MM.1S (cell line): ENCODE results near the gene LILRA1.
A peak's percentile ranks its signal among the peaks of the same experiment; 100 is the strongest.
"Not testable (repeated sequence)": the region's sequence is repeated elsewhere in the genome, so short reads cannot be mapped to it uniquely, and the experiment has no call there.

Experiments used
- DNase-seq: peaks from one replicate; pipeline ENCODE4 v3.0.0-alpha.2; 2015
- H2AFZ ChIP-seq: fragments of 300-600 bp; sonication (generic); 2 replicates; pipeline ENCODE4 v1.6.0; 2016; ENCODE audit warnings: antibody characterized with exemption, low read length
- H3F3A ChIP-seq: fragments of 300-600 bp; sonication (generic); 2 replicates; pipeline ENCODE4 v1.6.1; 2016; ENCODE audit warnings: mild to moderate bottlenecking, antibody characterized with exemption, low read length, moderate library complexity, mixed read lengths; ENCODE audit not compliant: insufficient read depth
- H3K27ac ChIP-seq: fragments of 300-600 bp; sonication (generic); 2 replicates; pipeline ENCODE4 v1.5.1; 2016; ENCODE audit warnings: mild to moderate bottlenecking, low read length
- H3K27me3 ChIP-seq: fragments of 300-600 bp; sonication (generic); replicated peaks from 2 replicates; pipeline ENCODE4 v1.6.0; 2016; ENCODE audit warnings: low read length; ENCODE audit not compliant: insufficient read depth
- H3K36me3 ChIP-seq: fragments of 300-600 bp; sonication (generic); replicated peaks from 2 replicates; pipeline ENCODE4 v1.6.1; 2016; ENCODE audit warnings: mild to moderate bottlenecking, low read length, mixed read lengths; ENCODE audit not compliant: insufficient read depth
- H3K4me1 ChIP-seq: fragments of 300-600 bp; sonication (generic); 2 replicates; pipeline ENCODE4 v1.6.1; 2016; ENCODE audit warnings: low read length, mixed read lengths
- H3K4me2 ChIP-seq: fragments of 300-600 bp; sonication (generic); 2 replicates; pipeline ENCODE4 v1.6.0; 2016; ENCODE audit warnings: low read depth, low read length
- H3K4me3 ChIP-seq: fragments of 300-600 bp; sonication (generic); 2 replicates; pipeline ENCODE4 v1.5.1; 2016; ENCODE audit warnings: low read length, mixed read lengths
- H3K79me2 ChIP-seq: fragments of 300-600 bp; sonication (generic); 2 replicates; pipeline ENCODE4 v1.6.1; 2016; ENCODE audit warnings: mixed run types, low read length, mixed read lengths
- H3K9ac ChIP-seq: fragments of 300-600 bp; sonication (generic); 2 replicates; pipeline ENCODE4 v1.6.1; 2016; ENCODE audit warnings: low read length, mixed read lengths
- H3K9me2 ChIP-seq: fragments of 300-600 bp; sonication (generic); replicated peaks from 2 replicates; pipeline ENCODE4 v1.6.1; 2016; ENCODE audit warnings: mild to moderate bottlenecking, low read length, mixed read lengths; ENCODE audit not compliant: insufficient read depth
- H3K9me3 ChIP-seq: fragments of 300-600 bp; sonication (generic); replicated peaks from 2 replicates; pipeline ENCODE4 v1.6.1; 2016; ENCODE audit warnings: mild to moderate bottlenecking, low read length, mixed read lengths; ENCODE audit not compliant: insufficient read depth
- H4K20me1 ChIP-seq: fragments of 300-600 bp; sonication (generic); 2 replicates; pipeline ENCODE4 v1.6.1; 2016; ENCODE audit warnings: mild to moderate bottlenecking, low read length, moderate library complexity, mixed read lengths; ENCODE audit not compliant: insufficient read depth
- EZH2 ChIP-seq: fragments of 300-600 bp; sonication (generic); optimal IDR thresholded peaks from 2 replicates; pipeline ENCODE3; 2017; ENCODE audit warnings: low read depth, mild to moderate bottlenecking, antibody characterized with exemption, low read length, mixed read lengths
- EZH2phosphoT487 ChIP-seq: fragments of 300-600 bp; sonication (generic); IDR thresholded peaks from 2 replicates; pipeline ENCODE4 v1.6.1; 2018; ENCODE audit warnings: antibody characterized with exemption, low read length
- TF ChIP-seq, protein P1 (sequence below): fragments of 300-600 bp; sonication (generic); IDR thresholded peaks from 2 replicates; pipeline ENCODE4 v1.5.1; 2016; ENCODE audit warnings: antibody characterized with exemption, low read length, mixed read lengths

Gene LILRA1

DNA sequence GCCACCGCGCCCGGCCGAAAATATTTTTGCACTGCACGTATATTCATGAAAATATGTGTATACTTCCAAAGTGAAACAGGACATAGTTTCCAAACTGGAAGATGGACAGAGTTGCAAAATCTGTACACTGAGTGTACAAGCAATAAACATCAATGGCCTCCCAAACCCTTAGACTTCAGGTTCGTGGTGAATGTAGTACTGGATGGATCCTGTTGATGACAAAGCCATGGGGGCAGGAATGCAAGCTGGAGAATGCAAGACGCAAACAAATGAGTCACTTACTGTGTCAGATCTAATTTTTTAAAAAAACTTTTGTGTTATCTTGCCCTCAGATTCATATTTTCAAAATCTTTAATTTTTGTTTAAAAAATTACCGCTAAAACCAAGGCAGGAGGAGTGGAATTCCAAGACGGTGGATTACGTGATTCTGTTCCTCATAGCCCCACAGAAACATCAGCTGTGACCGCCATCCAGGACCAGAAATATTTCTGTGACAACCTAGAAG, 32.5 kb upstream of the LILRA1 start:
- Histone ChIP-seq H3K9ac (no peak overlapping the region), H3K4me2 (no peak overlapping the region), H3K4me3 (no peak overlapping the region), H4K20me1 (no peaks in the 10 kb centered on the region), H3K9me3 (no peaks in the 10 kb centered on the region), H3K36me3 (no peaks in the 10 kb centered on the region), H3K27ac (no peak overlapping the region), H3K79me2 (no peaks in the 10 kb centered on the region), H2AFZ (no peak overlapping the region), H3K9me2 (no peaks in the 10 kb centered on the region), H3F3A (no peaks in the 10 kb centered on the region), H3K27me3 (peaks cover 96% of the 10 kb centered on the region), H3K4me1 (no peaks in the 10 kb centered on the region)
- DNase-seq = no peak
- TF ChIP-seq EZH2 (no peak), EZH2phosphoT487 (no peak)
- TF ChIP-seq, protein P1, sequence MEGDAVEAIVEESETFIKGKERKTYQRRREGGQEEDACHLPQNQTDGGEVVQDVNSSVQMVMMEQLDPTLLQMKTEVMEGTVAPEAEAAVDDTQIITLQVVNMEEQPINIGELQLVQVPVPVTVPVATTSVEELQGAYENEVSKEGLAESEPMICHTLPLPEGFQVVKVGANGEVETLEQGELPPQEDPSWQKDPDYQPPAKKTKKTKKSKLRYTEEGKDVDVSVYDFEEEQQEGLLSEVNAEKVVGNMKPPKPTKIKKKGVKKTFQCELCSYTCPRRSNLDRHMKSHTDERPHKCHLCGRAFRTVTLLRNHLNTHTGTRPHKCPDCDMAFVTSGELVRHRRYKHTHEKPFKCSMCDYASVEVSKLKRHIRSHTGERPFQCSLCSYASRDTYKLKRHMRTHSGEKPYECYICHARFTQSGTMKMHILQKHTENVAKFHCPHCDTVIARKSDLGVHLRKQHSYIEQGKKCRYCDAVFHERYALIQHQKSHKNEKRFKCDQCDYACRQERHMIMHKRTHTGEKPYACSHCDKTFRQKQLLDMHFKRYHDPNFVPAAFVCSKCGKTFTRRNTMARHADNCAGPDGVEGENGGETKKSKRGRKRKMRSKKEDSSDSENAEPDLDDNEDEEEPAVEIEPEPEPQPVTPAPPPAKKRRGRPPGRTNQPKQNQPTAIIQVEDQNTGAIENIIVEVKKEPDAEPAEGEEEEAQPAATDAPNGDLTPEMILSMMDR = no peak

DNA sequence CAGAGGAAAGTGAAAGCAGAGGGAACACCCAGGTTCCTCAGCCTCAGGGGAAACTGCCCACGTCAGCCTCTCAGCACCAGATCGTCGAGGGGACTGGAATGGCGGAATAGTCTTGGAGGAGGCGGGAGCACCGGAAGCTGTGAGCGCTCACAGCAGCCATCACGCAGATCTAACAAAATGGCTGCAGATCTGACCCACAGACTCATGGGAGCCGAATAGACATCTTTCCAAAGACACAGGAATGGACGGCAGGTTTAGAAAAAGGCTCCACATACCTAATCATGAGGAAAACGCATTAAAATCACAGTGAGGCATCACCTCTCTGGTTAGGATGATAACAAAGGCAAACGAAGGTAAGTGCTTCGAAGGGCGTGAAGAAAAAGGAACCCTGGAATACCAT, 31.6 kb upstream of the LILRA1 start:
- Histone ChIP-seq H3K36me3 (no peaks in the 10 kb centered on the region), H3K4me2 (peak overlapping the region; percentile 63), H3K27me3 (peaks cover 96% of the 10 kb centered on the region), H3F3A (no peaks in the 10 kb centered on the region), H3K79me2 (no peaks in the 10 kb centered on the region), H4K20me1 (no peaks in the 10 kb centered on the region), H3K9me3 (no peaks in the 10 kb centered on the region), H3K4me1 (no peaks in the 10 kb centered on the region), H3K9ac (no peak overlapping the region), H3K9me2 (no peaks in the 10 kb centered on the region), H2AFZ (0 out of 2 replicates have a peak overlapping the region, but pooled peaks have one; percentile 38), H3K4me3 (peak overlapping the region; percentile 45), H3K27ac (no peak overlapping the region)
- DNase-seq = no peak
- TF ChIP-seq, protein P1 = no peak
- TF ChIP-seq EZH2phosphoT487 = no peak
- no peak for TF ChIP-seq EZH2

DNA sequence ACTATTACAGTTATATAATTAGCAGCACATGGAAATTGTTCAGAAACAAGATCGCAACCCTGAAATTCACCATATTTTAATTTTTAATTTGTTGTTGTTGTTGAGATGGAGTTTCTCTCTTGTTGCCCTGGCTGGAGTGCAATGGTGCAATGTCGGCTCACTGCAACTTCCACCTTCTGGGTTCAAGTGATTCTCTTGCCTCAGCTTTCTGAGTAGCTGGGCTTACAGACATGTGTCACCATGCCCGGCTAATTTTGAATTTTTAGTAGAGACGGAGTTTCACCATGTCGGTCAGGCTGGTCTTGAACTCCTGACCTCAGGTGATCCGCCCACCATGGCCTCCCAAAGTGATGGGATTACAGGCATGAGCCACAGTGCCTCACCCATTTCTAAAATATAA, 30.2 kb upstream of the LILRA1 start:
- not testable (repeated sequence) for H3K36me3 ChIP-seq, H4K20me1 ChIP-seq, H3K79me2 ChIP-seq, H3K4me2 ChIP-seq, H2AFZ ChIP-seq, H3K9me2 ChIP-seq, H3K9me3 ChIP-seq, H3K27ac ChIP-seq, H3K4me3 ChIP-seq, H3K4me1 ChIP-seq, H3K9ac ChIP-seq, H3F3A ChIP-seq, DNase-seq
- H3K27me3 ChIP-seq = peaks cover 94% of the 10 kb centered on the region

DNA sequence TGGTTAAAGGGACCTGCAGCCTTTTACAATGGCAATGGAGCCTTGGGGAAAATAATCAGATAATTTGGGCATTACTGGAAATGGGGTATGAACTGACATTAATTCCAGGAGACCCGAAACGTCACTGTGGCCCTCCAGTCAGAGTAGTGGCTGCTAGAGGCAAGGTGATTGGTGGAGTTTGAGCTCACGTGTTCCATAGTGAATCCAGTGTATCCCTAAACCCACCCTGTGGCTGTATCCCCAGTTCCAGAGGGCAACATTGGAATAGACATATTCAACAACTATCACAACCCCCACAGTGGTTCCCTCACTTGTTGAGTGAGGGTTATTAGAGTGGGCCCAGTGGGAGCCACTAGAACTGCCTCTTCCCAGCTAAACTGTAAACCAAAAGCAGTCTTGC, 23.1 kb upstream of the LILRA1 start:
- no peak overlapping the region for H3K9ac ChIP-seq
- no peak for DNase-seq
- H4K20me1 ChIP-seq = no peaks in the 10 kb centered on the region
- H3K36me3 ChIP-seq = no peaks in the 10 kb centered on the region
- 0 out of 2 replicates have a peak, but pooled peaks cover 6% of the 10 kb centered on the region for H3K4me1 ChIP-seq
- H3K27me3 ChIP-seq = peaks cover 83% of the 10 kb centered on the region
- no peaks in the 10 kb centered on the region for H3K9me3 ChIP-seq
- H3K27ac ChIP-seq = no peak overlapping the region
- H3F3A ChIP-seq = no peaks in the 10 kb centered on the region
- TF ChIP-seq EZH2 (no peak), EZH2phosphoT487 (no peak)
- TF ChIP-seq, protein P1 = no peak
- no peaks in the 10 kb centered on the region for H3K9me2 ChIP-seq
- H3K79me2 ChIP-seq = no peaks in the 10 kb centered on the region
- H3K4me2 ChIP-seq = no peak overlapping the region
- H2AFZ ChIP-seq = no peak overlapping the region
- no peak overlapping the region for H3K4me3 ChIP-seq

DNA sequence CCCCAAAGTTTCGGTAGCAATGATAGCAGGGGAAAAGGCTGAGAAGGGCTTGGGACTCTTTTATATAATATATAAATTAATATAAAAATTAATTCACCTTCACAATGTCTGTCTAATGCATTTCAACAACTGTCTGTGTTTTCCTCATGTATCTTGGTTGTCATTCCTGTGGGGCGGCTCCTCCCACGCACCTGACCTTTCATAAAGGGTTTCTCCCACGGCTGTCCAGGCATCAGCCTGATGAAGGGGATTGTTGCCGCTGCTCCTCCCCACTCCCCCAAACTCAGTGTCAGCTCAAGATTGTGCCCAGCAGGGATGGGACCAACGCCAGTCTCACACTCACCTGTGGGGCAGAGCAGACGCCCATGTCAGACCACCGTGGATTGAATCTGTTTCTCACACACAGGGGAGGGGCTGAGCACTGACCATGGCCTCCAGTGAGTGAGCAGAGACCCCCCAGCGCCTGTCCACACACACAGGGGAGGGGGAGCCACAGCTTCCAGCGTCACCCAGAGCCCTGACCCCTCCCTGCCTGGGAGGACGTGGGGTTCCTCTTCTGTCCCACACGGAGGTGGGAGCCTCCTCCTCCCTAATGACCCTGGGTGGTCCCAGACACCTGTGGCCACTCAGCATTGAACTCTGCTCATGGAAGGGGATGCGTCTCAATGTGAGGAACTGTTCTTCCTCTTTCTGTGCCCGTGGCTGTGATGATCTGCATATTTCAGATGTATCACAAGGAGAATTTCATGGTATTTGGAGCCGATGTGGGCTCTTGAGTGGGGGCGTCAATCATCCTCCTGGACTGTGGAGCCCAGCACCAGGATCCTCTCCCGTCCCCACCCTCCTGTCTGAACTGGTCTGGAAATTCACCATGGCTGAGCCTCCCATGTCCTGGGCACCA, 21.5 kb upstream of the LILRA1 start:
- not testable (repeated sequence) for H3K36me3 ChIP-seq, H3K4me2 ChIP-seq, H3K9me3 ChIP-seq, H3K9me2 ChIP-seq, H3K9ac ChIP-seq, H3K79me2 ChIP-seq, H2AFZ ChIP-seq, H3K27ac ChIP-seq, DNase-seq, H4K20me1 ChIP-seq, H3K4me3 ChIP-seq, H3F3A ChIP-seq, H3K4me1 ChIP-seq
- H3K27me3 ChIP-seq = peaks cover 82% of the 10 kb centered on the region
